Calu3 (cell line): ENCODE results near the gene SLC22A5. TPM values are rescaled to one million over a fixed set of nuclear protein-coding genes. Genes with fewer than 3 reads are reported as not detected.

Experiments used
- BruUV-seq: library from RNA; stranded (reverse); fragments of 400-500 nt; replicated peaks from 2 replicates; lab custom pipeline; 2021; lab: Mats Ljungman, UMichigan
- CTCF ChIA-PET: fragments of 300-600 bp; sonication (Branson Sonifier 250); formaldehyde crosslinking; loops from one replicate; lab custom pipeline; 2022; ENCODE audit warnings: antibody characterized with exemption; lab: Charles Lee
- DNase-seq: peaks from one replicate; pipeline ENCODE4 v3.0.0; 2022
- H3K27ac Mint-ChIP-seq: one replicate; pipeline ENCODE4 v1.8.0; 2022; ENCODE audit warnings: mixed read lengths; ENCODE audit not compliant: unreplicated experiment
- H3K27me3 Mint-ChIP-seq: one replicate; pipeline ENCODE4 v1.8.0; 2022; ENCODE audit warnings: mixed read lengths; ENCODE audit not compliant: unreplicated experiment
- H3K36me3 Mint-ChIP-seq: one replicate; pipeline ENCODE4 v1.8.0; 2022; ENCODE audit warnings: mild to moderate bottlenecking, moderate library complexity, mixed read lengths; ENCODE audit not compliant: insufficient read depth, unreplicated experiment
- H3K4me1 Mint-ChIP-seq: one replicate; pipeline ENCODE4 v1.8.0; 2022; ENCODE audit warnings: mild to moderate bottlenecking, low read depth, mixed read lengths; ENCODE audit not compliant: unreplicated experiment
- H3K4me3 Mint-ChIP-seq: one replicate; pipeline ENCODE4 v1.8.0; 2022; ENCODE audit warnings: mild to moderate bottlenecking, low read depth, moderate library complexity, mixed read lengths; ENCODE audit not compliant: unreplicated experiment
- H3K9me3 Mint-ChIP-seq: one replicate; pipeline ENCODE4 v1.8.0; 2022; ENCODE audit warnings: low read depth, mixed read lengths; ENCODE audit not compliant: unreplicated experiment
- intact Hi-C: fragments of 100-400 bp; cut with micrococcal nuclease; formaldehyde crosslinking; loops from one replicate; pipeline ENCODE4 v1.10.0; 2022; ENCODE audit not compliant: unreplicated experiment
- total RNA-seq: library from RNA; stranded (reverse); gene quantifications from 2 replicates; pipeline ENCODE4 v1.2.3, GENCODE V29; 2022
- TF ChIP-seq, protein P1 (sequence below): fragments of 200-600 bp; IDR thresholded peaks from one replicate; pipeline ENCODE4 v1.8.0; 2022; ENCODE audit warnings: antibody characterized with exemption; ENCODE audit not compliant: unreplicated experiment

Gene SLC22A5
- total RNA-seq, 1 experiment from 2014 or later: 24.6 TPM

DNA sequence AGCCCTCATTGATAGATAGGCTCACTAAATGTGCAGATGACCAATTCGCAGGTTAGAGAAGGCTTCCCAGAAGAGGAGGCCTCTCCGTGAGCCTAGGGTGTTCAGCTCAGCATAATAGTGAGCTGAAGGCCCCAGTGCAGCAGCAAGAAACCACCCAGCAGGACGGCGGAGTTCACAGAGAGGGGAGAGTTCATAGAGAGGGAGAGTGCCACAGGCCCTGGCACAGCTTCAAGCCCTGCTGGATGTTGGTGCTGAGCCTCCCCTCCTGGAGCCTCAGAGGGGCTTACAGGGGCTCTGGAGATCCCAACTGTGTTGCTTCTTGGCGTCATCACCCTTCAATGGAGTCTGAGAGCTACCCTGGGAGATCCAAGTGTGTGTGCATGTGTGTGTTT, 2.1 kb downstream of the SLC22A5 start:
- no TSS peak for BruUV-seq
- peak; percentile 30 for DNase-seq
- intact Hi-C loops: loop anchor here (5.0 kb wide), 1 partner anchor 134 kb away; no protein-coding TSS in a partner anchor
- peaks cover 34% of the 10 kb centered on the region for H3K36me3 Mint-ChIP-seq
- H3K27ac Mint-ChIP-seq: peak overlapping the region; percentile 29
- no peaks in the 10 kb centered on the region for H3K9me3 Mint-ChIP-seq
- peak overlapping the region; percentile 78 for H3K4me3 Mint-ChIP-seq
- TF ChIP-seq, protein P1, sequence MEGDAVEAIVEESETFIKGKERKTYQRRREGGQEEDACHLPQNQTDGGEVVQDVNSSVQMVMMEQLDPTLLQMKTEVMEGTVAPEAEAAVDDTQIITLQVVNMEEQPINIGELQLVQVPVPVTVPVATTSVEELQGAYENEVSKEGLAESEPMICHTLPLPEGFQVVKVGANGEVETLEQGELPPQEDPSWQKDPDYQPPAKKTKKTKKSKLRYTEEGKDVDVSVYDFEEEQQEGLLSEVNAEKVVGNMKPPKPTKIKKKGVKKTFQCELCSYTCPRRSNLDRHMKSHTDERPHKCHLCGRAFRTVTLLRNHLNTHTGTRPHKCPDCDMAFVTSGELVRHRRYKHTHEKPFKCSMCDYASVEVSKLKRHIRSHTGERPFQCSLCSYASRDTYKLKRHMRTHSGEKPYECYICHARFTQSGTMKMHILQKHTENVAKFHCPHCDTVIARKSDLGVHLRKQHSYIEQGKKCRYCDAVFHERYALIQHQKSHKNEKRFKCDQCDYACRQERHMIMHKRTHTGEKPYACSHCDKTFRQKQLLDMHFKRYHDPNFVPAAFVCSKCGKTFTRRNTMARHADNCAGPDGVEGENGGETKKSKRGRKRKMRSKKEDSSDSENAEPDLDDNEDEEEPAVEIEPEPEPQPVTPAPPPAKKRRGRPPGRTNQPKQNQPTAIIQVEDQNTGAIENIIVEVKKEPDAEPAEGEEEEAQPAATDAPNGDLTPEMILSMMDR: no peak
- CTCF ChIA-PET: interaction anchor here (0.6 to 1.3 kb wide), 5 partner anchors 15 to 192 kb away, joined by 3 to 6 read pairs (median 5); no protein-coding TSS in a partner anchor
- H3K27me3 Mint-ChIP-seq: no peaks in the 10 kb centered on the region
- peaks cover 28% of the 10 kb centered on the region for H3K4me1 Mint-ChIP-seq

DNA sequence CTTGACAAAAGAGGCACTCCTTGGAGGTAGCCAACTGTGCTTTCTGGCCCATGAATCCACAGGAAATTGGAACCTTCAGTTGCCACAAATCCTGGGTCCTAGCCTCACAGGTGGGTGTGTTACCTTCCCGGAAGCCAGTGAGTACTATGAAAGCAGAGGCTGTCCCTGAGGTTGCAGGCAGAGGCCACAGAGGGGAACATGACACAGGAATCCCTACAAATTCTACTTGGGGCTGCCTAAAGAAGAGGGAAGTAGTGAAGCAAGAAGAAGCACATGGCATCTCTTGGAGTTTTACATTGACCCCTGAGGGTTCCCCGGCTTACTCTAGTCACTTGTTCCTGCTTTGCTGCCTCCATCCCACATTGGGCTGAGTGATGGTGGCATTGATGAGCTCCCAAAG, 2.6 kb downstream of the SLC22A5 start:
- Mint-ChIP-seq H3K4me3 (peak overlapping the region; percentile 78), H3K4me1 (peaks cover 28% of the 10 kb centered on the region), H3K36me3 (peaks cover 34% of the 10 kb centered on the region), H3K9me3 (no peaks in the 10 kb centered on the region), H3K27me3 (no peaks in the 10 kb centered on the region), H3K27ac (no peak overlapping the region)
- no peak for DNase-seq
- TF ChIP-seq, protein P1: no peak
- BruUV-seq: no TSS peak
- intact Hi-C loops: loop anchor here (5.0 kb wide), 1 partner anchor 135 kb away; no protein-coding TSS in a partner anchor
- CTCF ChIA-PET: interaction anchor here (1.1 to 1.3 kb wide), 3 partner anchors 16 to 192 kb away, joined by 3 to 5 read pairs (median 4); no protein-coding TSS in a partner anchor

DNA sequence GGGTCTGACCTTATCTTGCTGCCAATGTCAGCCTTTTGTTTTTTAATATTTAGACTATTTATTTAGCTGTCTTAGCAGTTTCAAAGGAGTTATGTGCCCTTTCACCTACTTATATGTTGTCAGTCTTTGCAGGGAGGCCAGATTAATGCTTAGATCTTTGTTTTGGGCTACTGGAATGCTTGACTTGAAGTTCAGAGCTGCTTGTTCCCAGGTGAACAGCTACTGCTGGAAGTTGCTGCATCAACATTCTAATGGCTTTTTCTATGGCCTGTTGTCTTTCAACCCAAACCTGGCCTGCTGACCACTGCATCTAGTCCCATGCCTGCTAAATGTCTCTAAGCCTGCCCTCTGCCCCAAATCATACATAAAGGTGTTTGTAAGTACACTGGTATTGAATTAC, 3.0 kb downstream of the SLC22A5 start:
- H3K4me1 Mint-ChIP-seq: peaks cover 28% of the 10 kb centered on the region
- TF ChIP-seq, protein P1: no peak
- H3K27me3 Mint-ChIP-seq: no peaks in the 10 kb centered on the region
- BruUV-seq: no TSS peak
- H3K9me3 Mint-ChIP-seq: no peaks in the 10 kb centered on the region
- H3K36me3 Mint-ChIP-seq: peaks cover 34% of the 10 kb centered on the region
- intact Hi-C loops: loop anchor here (5.0 kb wide), 1 partner anchor 135 kb away; no protein-coding TSS in a partner anchor
- peak overlapping the region; percentile 78 for H3K4me3 Mint-ChIP-seq
- H3K27ac Mint-ChIP-seq: no peak overlapping the region
- DNase-seq: no peak
- CTCF ChIA-PET: interaction anchor here (1.1 to 1.3 kb wide), 2 partner anchors 15 to 125 kb away, joined by 3 to 4 read pairs; no protein-coding TSS in a partner anchor

DNA sequence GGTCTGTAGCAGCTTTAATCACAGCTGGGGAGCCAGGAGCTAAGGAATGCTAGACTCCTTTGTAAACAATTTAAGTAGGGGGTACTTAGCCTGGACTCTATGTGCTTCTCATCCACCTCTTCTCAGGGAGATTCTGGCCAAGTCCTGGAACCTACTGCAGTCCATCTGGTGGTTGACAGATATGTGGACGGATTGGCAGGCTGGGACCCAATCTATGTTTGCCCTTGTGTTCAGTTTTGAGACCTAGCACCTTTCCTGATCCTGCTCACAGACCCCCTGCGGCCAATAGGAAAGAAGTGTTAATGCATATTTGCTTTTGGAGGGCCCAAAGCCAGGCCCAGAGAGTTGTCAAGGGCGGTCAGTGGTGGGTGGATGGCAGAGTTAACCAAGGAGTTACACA, 6.4 kb downstream of the SLC22A5 start:
- TF ChIP-seq, protein P1: no peak
- H3K4me3 Mint-ChIP-seq: no peak overlapping the region
- no TSS peak for BruUV-seq
- peaks cover 22% of the 10 kb centered on the region for H3K4me1 Mint-ChIP-seq
- intact Hi-C loops: no loop called here
- H3K36me3 Mint-ChIP-seq: peaks cover 12% of the 10 kb centered on the region
- no peaks in the 10 kb centered on the region for H3K27me3 Mint-ChIP-seq
- CTCF ChIA-PET: no interaction called here
- no peaks in the 10 kb centered on the region for H3K9me3 Mint-ChIP-seq
- H3K27ac Mint-ChIP-seq: no peak overlapping the region
- DNase-seq: no peak
